A673 (cell line): ENCODE data around the gene CYP4F12. TPM values are rescaled to one million over a fixed set of nuclear protein-coding genes. Genes with fewer than 3 reads are reported as not detected.

ENCODE experiments used
- BruUV-seq: library from RNA; stranded (reverse); fragments of 400-500 nt; replicated peaks from 2 replicates; lab custom pipeline; 2021; lab: Mats Ljungman, UMichigan
- CTCF ChIA-PET: fragments of 300-600 bp; sonication (Branson Sonifier 250); formaldehyde crosslinking; loops from one replicate; lab custom pipeline; 2022; ENCODE audit warnings: antibody characterized with exemption; lab: Charles Lee
- POLR2A ChIA-PET: fragments of 300-600 bp; sonication (Branson Sonifier 250); formaldehyde crosslinking; loops from one replicate; lab custom pipeline; 2022; ENCODE audit warnings: antibody characterized with exemption; ENCODE audit not compliant: low non-redundant PET; lab: Charles Lee
- DNase-seq: peaks from one replicate; pipeline ENCODE4 v3.0.0-alpha.2; 2015; ENCODE audit warnings: low spot score
- H3K27ac ChIP-seq: fragments of 200-600 bp; sonication (generic); 2 replicates; pipeline ENCODE4 v1.5.1; 2016; ENCODE audit warnings: mixed run types, low read depth, mild to moderate bottlenecking, mixed read lengths, antibody characterized with exemption, low read length; ENCODE audit not compliant: poor library complexity, severe bottlenecking
- H3K27me3 ChIP-seq: fragments of 200-600 bp; sonication (generic); replicated peaks from 2 replicates; pipeline ENCODE4 v1.6.1; 2017; ENCODE audit warnings: mixed run types, low read depth, mild to moderate bottlenecking, mixed read lengths, antibody characterized with exemption, low read length; ENCODE audit not compliant: insufficient read depth, poor library complexity
- H3K36me3 ChIP-seq: fragments of 200-600 bp; sonication (generic); 2 replicates; pipeline ENCODE4 v1.6.1; 2016; ENCODE audit warnings: mixed run types, mild to moderate bottlenecking, mixed read lengths, antibody characterized with exemption, low read length; ENCODE audit not compliant: insufficient read depth, poor library complexity, severe bottlenecking
- H3K4me1 ChIP-seq: fragments of 200-600 bp; sonication (generic); 2 replicates; pipeline ENCODE4 v1.6.1; 2017; ENCODE audit warnings: mixed run types, mild to moderate bottlenecking, mixed read lengths, antibody characterized with exemption, low read length; ENCODE audit not compliant: insufficient read depth, poor library complexity, severe bottlenecking
- H3K4me3 ChIP-seq: fragments of 200-600 bp; sonication (generic); 2 replicates; pipeline ENCODE4 v1.5.1; 2016; ENCODE audit warnings: low read depth, mixed run types, mild to moderate bottlenecking, mixed read lengths, low read length; ENCODE audit not compliant: poor library complexity, severe bottlenecking
- H3K9me3 ChIP-seq: fragments of 200-600 bp; sonication (generic); 2 replicates; pipeline ENCODE4 v1.6.1; 2016; ENCODE audit warnings: mixed run types, low read depth, mild to moderate bottlenecking, mixed read lengths, antibody characterized with exemption, low read length; ENCODE audit not compliant: poor library complexity, severe bottlenecking
- EZH2 ChIP-seq: fragments of 200-600 bp; sonication (generic); IDR thresholded peaks from 2 replicates; pipeline ENCODE4 v1.6.1; 2017; ENCODE audit warnings: borderline replicate concordance, low read depth, mild to moderate bottlenecking, mixed read lengths, antibody characterized with exemption, low read length; ENCODE audit not compliant: poor library complexity, severe bottlenecking
- intact Hi-C: fragments of 100-400 bp; cut with micrococcal nuclease; formaldehyde crosslinking; loops from one replicate; pipeline ENCODE4 v1.10.0; 2022; ENCODE audit not compliant: unreplicated experiment
- total RNA-seq: library from RNA; stranded (reverse); gene quantifications from 2 replicates; pipeline ENCODE4 v1.2.3, GENCODE V29; 2021
- TF ChIP-seq, protein P1 (sequence below): fragments of 300-800, 200-600 bp; sonication (generic); conservative IDR thresholded peaks from 2 replicates; pipeline ENCODE4 v1.5.1; 2017; ENCODE audit warnings: low read depth, mild to moderate bottlenecking, antibody characterized with exemption, low read length, moderate library complexity, mixed read lengths

CYP4F12 gene
- total RNA-seq, 1 experiment from 2014 or later, result not detected

DNA sequence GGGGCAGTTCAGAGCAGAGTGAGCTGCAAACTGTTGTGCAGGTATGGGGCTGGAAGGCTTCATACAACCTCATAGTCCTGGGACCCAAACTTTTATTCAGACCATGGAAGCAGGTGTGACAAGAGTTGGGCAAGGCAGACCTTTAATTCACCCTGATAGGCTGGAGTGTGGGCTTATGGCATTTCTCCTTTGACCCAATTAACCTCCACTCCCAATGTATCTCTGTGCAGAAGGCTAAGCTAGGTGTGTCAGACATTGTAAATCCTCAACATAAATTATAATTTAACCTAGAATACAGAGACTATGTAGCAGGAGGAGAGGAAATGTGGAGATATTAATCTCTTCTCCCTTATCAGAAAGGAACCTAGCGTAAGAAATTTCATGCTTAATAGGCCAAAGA lies 42.8 kb downstream of the CYP4F12 start:
- no peak for DNase-seq
- CTCF ChIA-PET, result no interaction called here
- TF ChIP-seq EZH2, result no peak
- TF ChIP-seq, protein P1, sequence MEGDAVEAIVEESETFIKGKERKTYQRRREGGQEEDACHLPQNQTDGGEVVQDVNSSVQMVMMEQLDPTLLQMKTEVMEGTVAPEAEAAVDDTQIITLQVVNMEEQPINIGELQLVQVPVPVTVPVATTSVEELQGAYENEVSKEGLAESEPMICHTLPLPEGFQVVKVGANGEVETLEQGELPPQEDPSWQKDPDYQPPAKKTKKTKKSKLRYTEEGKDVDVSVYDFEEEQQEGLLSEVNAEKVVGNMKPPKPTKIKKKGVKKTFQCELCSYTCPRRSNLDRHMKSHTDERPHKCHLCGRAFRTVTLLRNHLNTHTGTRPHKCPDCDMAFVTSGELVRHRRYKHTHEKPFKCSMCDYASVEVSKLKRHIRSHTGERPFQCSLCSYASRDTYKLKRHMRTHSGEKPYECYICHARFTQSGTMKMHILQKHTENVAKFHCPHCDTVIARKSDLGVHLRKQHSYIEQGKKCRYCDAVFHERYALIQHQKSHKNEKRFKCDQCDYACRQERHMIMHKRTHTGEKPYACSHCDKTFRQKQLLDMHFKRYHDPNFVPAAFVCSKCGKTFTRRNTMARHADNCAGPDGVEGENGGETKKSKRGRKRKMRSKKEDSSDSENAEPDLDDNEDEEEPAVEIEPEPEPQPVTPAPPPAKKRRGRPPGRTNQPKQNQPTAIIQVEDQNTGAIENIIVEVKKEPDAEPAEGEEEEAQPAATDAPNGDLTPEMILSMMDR, result no peak
- no peaks in the 10 kb centered on the region for H3K9me3 ChIP-seq
- no peaks in the 10 kb centered on the region for H3K36me3 ChIP-seq
- no peaks in the 10 kb centered on the region for H3K27me3 ChIP-seq
- BruUV-seq, result no TSS peak
- POLR2A ChIA-PET, result interaction anchor here (0.6 kb wide), 1 partner anchor 13 kb away, joined by 3 read pairs; no protein-coding TSS in a partner anchor
- H3K27ac ChIP-seq, result no peak overlapping the region
- intact Hi-C loops, result no loop called here
- H3K4me1 ChIP-seq, result no peaks in the 10 kb centered on the region
- H3K4me3 ChIP-seq, result no peak overlapping the region

DNA sequence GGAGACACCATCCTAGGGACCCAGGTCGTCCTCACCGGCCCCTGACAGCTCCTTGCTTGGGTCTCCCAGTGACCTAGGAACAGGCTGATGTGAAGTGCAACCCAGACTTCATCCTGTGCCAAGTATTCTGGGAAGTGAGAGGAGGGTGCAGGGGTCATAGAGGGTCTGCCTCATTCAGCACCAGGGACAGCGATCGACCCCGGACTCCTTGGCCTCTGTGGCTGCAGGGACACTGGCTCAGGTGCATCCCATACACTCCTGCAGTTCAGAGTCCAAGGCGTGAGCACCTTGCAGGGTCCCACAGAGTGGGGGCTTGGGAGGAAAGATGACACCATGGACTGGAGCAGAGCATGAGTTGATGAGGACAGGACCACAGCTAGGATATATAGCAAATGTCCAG lies 44.9 kb downstream of the CYP4F12 start:
- no peaks in the 10 kb centered on the region for H3K9me3 ChIP-seq
- CTCF ChIA-PET, result no interaction called here

DNA sequence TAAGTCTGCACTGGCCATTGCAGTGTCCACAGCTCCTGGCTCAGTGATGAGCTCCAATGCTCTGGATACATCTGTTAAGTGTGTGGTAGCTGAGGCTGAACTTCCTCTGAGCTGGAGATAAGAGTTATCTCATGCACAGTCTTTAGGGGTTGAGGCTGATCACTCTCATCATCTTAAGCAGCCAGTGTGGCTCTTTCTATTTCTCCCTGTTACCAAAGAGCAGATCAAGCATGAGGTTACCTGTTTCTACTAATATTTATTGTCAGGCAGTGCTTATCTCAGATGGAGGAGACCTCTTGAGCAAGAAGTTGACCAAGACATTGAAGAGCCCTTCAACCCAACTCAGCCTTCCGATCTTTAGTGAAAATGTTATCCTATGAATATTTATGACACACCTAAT lies 48.4 kb downstream of the CYP4F12 start:
- intact Hi-C loops, result no loop called here
- CTCF ChIA-PET, result no interaction called here

More for the DNA sequence above, 44.9 kb downstream of the CYP4F12 start:
- H3K27me3 ChIP-seq, result peaks cover 11% of the 10 kb centered on the region
- no peak overlapping the region for H3K4me3 ChIP-seq
- POLR2A ChIA-PET, result no interaction called here
- H3K4me1 ChIP-seq, result no peaks in the 10 kb centered on the region
- TF ChIP-seq EZH2, result no peak
- no peaks in the 10 kb centered on the region for H3K36me3 ChIP-seq
- no peak for DNase-seq
- H3K27ac ChIP-seq, result no peak overlapping the region
- intact Hi-C loops, result no loop called here
- no TSS peak for BruUV-seq

More for the DNA sequence above, 48.4 kb downstream of the CYP4F12 start:
- TF ChIP-seq, protein P1, result no peak
- TF ChIP-seq EZH2, result no peak
- POLR2A ChIA-PET, result no interaction called here
- H3K9me3 ChIP-seq, result no peaks in the 10 kb centered on the region
- no TSS peak for BruUV-seq
- no peak overlapping the region for H3K27ac ChIP-seq
- peaks cover 22% of the 10 kb centered on the region for H3K27me3 ChIP-seq
- no peak overlapping the region for H3K4me3 ChIP-seq
- no peak for DNase-seq
- H3K36me3 ChIP-seq, result no peaks in the 10 kb centered on the region
- no peaks in the 10 kb centered on the region for H3K4me1 ChIP-seq
